Epithelial cell of proximal tubule (primary cell): Measurements from ENCODE around the gene SEMA6A. TPM values are rescaled to one million over a fixed set of nuclear protein-coding genes. Genes with fewer than 3 reads are reported as not detected.
A peak's percentile ranks its signal among the peaks of the same experiment; 100 is the strongest.

ENCODE experiments used
- DNase-seq: peaks from one replicate; pipeline ENCODE4 v3.0.0-alpha.2; 2011; ENCODE audit warnings: low read depth
- H3K4me3 ChIP-seq: 2 replicates; pipeline ENCODE4 v1.5.1; 2011; ENCODE audit warnings: low read depth, mild to moderate bottlenecking, low read length
- CTCF ChIP-seq: conservative IDR thresholded peaks from 2 replicates; pipeline ENCODE4 v1.5.1; 2012; ENCODE audit warnings: low read depth, mild to moderate bottlenecking, low read length
- total RNA-seq: library from RNA; depleted of rRNA; stranded (reverse); fragments of >200 nt; gene quantifications from 2 replicates; pipeline ENCODE4 v1.2.3, GENCODE V29; 2015

Gene SEMA6A
- total RNA-seq, 1 donor from 2014 or later = 11.6 TPM

- no peak for DNase-seq
- TF ChIP-seq CTCF = no peak
- no peak overlapping the region for H3K4me3 ChIP-seq
These were observed 119.6 kb downstream of the SEMA6A start for GRCh38 chr5:116455061-116455460.

GRCh38 chr5:116454417-116454927 is 120.2 kb downstream of the SEMA6A start:
- no peak overlapping the region for H3K4me3 ChIP-seq
- DNase-seq = no peak
- no peak for TF ChIP-seq CTCF

- H3K4me3 ChIP-seq = no peak overlapping the region
- DNase-seq = no peak
- no peak for TF ChIP-seq CTCF
These were observed 120.6 kb downstream of the SEMA6A start for GRCh38 chr5:116453988-116454411.

GRCh38 chr5:116452774-116453368 is 121.8 kb downstream of the SEMA6A start:
- H3K4me3 ChIP-seq = no peak overlapping the region
- no peak for DNase-seq
- TF ChIP-seq CTCF = no peak

- TF ChIP-seq CTCF = no peak
- no peak overlapping the region for H3K4me3 ChIP-seq
- DNase-seq = peak; percentile 80
These were observed 122.6 kb downstream of the SEMA6A start for GRCh38 chr5:116451905-116452450.

GRCh38 chr5:116451066-116451465 is 123.6 kb downstream of the SEMA6A start:
- DNase-seq = no peak
- no peak overlapping the region for H3K4me3 ChIP-seq
- TF ChIP-seq CTCF = no peak

- TF ChIP-seq CTCF = no peak
- no peak overlapping the region for H3K4me3 ChIP-seq
- DNase-seq = no peak
These were observed 125.2 kb downstream of the SEMA6A start for GRCh38 chr5:116449458-116449857.
